ENCODE results near the gene MISP. TPM values are rescaled to one million over a fixed set of nuclear protein-coding genes. Genes with fewer than 3 reads are reported as not detected.

Gene MISP
- total RNA-seq, 6 experiments from 2014 or later: 0.05 to 0.07 TPM; not detected in 4

DNA sequence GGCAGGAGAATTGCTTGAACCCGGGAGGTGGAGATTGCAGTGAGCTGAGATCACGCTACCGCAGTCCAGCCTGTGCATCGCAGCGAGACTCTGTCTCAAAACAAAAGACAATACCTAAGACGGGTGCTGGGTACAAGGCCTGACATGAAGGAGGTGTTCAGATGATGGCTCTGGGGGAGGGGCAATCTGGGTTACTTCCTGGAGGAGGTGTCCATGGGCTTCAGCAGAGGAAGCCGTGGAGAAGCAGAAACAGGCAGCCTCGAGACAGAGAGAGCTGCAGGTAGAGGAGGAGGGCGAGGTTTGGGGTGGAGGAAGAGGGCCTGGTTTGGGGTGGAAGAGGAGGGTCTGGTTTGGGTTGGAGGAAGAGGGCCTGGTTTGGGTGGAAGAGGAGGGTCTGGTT, 3.6 kb downstream of the MISP start:
- TF ChIP-seq, protein P1, sequence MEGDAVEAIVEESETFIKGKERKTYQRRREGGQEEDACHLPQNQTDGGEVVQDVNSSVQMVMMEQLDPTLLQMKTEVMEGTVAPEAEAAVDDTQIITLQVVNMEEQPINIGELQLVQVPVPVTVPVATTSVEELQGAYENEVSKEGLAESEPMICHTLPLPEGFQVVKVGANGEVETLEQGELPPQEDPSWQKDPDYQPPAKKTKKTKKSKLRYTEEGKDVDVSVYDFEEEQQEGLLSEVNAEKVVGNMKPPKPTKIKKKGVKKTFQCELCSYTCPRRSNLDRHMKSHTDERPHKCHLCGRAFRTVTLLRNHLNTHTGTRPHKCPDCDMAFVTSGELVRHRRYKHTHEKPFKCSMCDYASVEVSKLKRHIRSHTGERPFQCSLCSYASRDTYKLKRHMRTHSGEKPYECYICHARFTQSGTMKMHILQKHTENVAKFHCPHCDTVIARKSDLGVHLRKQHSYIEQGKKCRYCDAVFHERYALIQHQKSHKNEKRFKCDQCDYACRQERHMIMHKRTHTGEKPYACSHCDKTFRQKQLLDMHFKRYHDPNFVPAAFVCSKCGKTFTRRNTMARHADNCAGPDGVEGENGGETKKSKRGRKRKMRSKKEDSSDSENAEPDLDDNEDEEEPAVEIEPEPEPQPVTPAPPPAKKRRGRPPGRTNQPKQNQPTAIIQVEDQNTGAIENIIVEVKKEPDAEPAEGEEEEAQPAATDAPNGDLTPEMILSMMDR (IDR thresholded peaks at IDR 0.05): no peak
- Mint-ChIP-seq H3K4me1 (ENCODE audit: low read depth) (peaks cover 17% of the 10 kb centered on the region), H3K27me3 (ENCODE audit: insufficient read depth) (peaks cover 2% of the 10 kb centered on the region), H3K27ac (no peak overlapping the region), H3K36me3 (ENCODE audit: low read depth) (peaks cover 9% of the 10 kb centered on the region), H3K9me3 (peaks cover 22% of the 10 kb centered on the region), H3K4me3 (no peak overlapping the region)
- no peak for DNase-seq

DNA sequence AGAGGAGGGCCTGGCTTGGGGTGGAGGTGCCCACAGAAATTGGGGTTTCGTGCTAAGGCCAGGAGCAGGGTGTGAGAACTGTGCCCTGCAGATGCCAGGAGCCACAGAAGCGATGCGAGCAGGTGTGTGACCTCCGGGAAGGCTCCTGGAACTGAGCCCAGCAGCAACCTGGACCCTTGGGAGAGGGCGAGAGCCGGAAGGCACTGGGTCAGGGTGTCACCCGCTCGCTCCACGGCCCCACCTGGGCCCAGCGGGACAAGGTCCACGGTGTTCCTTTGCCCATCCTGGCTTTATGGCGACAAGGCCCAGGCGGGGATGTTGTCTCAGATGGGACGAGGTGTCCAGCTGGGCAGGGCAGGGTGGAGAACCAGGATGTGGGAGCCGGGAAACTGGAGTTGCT, 4.2 kb downstream of the MISP start:
- TF ChIP-seq, protein P1 (IDR thresholded peaks at IDR 0.05): no peak

DNA sequence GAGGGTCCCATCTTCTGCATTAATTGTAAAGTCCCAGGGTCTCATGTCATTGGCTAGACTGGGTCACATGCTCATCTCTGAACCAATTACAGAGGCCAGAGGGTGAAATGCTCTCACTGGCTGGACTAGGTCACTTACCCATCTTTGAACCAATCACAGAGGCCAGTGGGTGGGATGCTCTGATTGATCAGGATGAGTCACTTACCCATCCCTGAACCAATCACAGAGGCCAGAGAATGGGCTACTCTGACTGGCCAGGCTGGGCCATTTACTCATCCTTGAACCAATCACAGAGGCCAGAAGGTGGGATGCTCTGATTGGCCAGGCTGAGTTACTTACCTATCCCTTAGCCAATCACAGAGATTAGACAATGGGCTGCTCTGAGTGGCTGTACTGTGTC, 5.3 kb downstream of the MISP start:
- Mint-ChIP-seq H3K9me3 (peaks cover 29% of the 10 kb centered on the region), H3K4me3 (no peak overlapping the region), H3K4me1 (ENCODE audit: low read depth) (peaks cover 17% of the 10 kb centered on the region), H3K36me3 (ENCODE audit: low read depth) (peaks cover 12% of the 10 kb centered on the region), H3K27ac (no peak overlapping the region), H3K27me3 (ENCODE audit: insufficient read depth) (peaks cover 8% of the 10 kb centered on the region)
- DNase-seq: peak; percentile 52
- TF ChIP-seq, protein P1 (IDR thresholded peaks at IDR 0.05): no peak

More for the DNA sequence above, 4.2 kb downstream of the MISP start:
- Mint-ChIP-seq H3K4me1 (ENCODE audit: low read depth) (peaks cover 17% of the 10 kb centered on the region), H3K27ac (no peak overlapping the region), H3K9me3 (peaks cover 28% of the 10 kb centered on the region), H3K4me3 (no peak overlapping the region), H3K27me3 (ENCODE audit: insufficient read depth) (peaks cover 5% of the 10 kb centered on the region), H3K36me3 (ENCODE audit: low read depth) (peaks cover 12% of the 10 kb centered on the region)
- no peak for DNase-seq

DNA sequence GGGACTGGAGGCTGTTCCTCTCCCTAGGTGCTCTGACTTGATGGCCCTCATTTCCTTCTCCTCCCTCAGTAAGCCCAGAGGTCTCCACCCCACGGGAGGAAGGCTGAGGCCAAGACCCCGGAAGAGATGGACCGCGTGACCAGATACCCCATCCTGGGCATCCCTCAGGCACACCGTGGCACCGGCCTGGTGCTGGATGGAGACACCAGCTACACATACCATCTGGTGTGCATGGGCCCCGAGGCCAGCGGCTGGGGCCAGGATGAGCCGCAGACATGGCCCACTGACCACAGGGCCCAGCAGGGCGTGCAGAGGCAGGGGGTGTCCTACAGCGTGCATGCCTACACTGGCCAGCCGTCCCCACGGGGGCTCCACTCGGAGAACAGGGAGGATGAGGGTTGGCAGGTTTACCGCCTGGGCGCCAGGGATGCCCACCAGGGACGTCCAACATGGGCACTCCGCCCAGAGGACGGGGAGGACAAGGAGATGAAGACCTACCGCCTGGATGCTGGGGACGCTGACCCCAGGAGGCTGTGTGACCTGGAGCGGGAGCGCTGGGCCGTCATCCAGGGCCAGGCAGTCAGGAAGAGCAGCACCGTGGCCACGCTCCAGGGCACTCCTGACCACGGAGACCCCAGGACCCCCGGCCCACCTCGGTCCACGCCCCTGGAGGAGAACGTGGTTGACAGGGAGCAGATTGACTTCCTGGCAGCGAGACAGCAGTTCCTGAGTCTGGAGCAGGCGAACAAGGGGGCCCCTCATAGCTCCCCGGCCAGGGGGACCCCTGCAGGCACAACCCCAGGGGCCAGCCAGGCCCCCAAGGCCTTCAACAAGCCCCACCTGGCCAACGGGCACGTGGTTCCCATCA, 6.1 kb downstream of the MISP start:
- Mint-ChIP-seq H3K9me3 (peaks cover 29% of the 10 kb centered on the region), H3K36me3 (ENCODE audit: low read depth) (peaks cover 12% of the 10 kb centered on the region), H3K27me3 (ENCODE audit: insufficient read depth) (peaks cover 10% of the 10 kb centered on the region), H3K4me1 (ENCODE audit: low read depth) (peaks cover 9% of the 10 kb centered on the region), H3K4me3 (no peak overlapping the region), H3K27ac (no peak overlapping the region)
- TF ChIP-seq, protein P1 (IDR thresholded peaks at IDR 0.05): no peak
- DNase-seq: no peak

DNA sequence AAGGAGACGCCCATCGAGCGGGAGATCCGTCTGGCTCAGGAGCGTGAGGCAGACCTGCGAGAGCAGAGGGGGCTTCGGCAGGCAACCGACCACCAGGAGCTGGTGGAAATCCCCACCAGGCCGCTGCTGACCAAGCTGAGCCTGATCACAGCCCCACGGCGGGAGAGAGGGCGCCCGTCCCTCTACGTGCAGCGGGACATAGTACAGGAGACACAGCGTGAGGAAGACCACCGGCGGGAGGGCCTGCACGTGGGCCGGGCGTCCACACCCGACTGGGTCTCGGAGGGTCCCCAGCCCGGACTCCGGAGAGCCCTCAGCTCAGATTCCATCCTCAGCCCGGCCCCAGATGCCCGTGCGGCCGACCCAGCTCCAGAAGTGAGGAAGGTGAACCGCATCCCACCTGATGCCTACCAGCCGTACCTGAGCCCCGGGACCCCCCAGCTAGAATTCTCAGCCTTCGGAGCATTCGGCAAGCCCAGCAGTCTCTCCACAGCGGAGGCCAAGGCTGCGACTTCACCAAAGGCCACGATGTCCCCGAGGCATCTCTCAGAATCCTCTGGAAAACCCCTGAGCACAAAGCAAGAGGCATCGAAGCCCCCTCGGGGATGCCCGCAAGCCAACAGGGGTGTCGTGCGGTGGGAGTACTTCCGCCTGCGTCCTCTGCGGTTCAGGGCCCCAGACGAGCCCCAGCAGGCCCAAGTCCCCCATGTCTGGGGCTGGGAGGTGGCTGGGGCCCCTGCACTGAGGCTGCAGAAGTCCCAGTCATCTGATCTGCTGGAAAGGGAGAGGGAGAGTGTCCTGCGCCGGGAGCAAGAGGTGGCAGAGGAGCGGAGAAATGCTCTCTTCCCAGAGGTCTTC, 7.1 kb downstream of the MISP start:
- TF ChIP-seq, protein P1 (IDR thresholded peaks at IDR 0.05): no peak
- H3K27ac Mint-ChIP-seq: no peak overlapping the region
- H3K9me3 Mint-ChIP-seq: peaks cover 29% of the 10 kb centered on the region
- H3K27me3 Mint-ChIP-seq (ENCODE audit: insufficient read depth): peaks cover 10% of the 10 kb centered on the region
- H3K4me3 Mint-ChIP-seq: no peak overlapping the region
- DNase-seq: no peak
- peaks cover 4% of the 10 kb centered on the region for H3K4me1 Mint-ChIP-seq (ENCODE audit: low read depth)
- H3K36me3 Mint-ChIP-seq (ENCODE audit: low read depth): peaks cover 12% of the 10 kb centered on the region
